B cell (primary cell): Measurements from ENCODE around the gene SEC14L5. TPM values are rescaled to one million over a fixed set of nuclear protein-coding genes. Genes with fewer than 3 reads are reported as not detected.

Experiments
- ATAC-seq: fragments of 200-7000 bp; cut with Tn5 transposase; one replicate; pipeline ENCODE4 v1.10.0; 2021; ENCODE audit warnings: low read depth, mild to moderate bottlenecking, moderate number of reproducible peaks, moderate library complexity
- CTCF ChIA-PET: fragments of 350-600 bp; sonication (Branson Sonifier 250); formaldehyde crosslinking; loops from one replicate; lab custom pipeline; 2021; ENCODE audit warnings: antibody characterized with exemption, inconsistent platforms; lab: Charles Lee
- POLR2A ChIA-PET: fragments of 350-600 bp; sonication (Branson Sonifier 250); formaldehyde crosslinking; loops from one replicate; lab custom pipeline; 2021; ENCODE audit warnings: antibody characterized with exemption; lab: Charles Lee
- DNase-seq: peaks from one replicate; pipeline ENCODE4 v3.0.0; 2013
- H2AFZ ChIP-seq: 2 replicates; pipeline ENCODE4 v1.6.1; 2012; ENCODE audit warnings: mild to moderate bottlenecking, low read depth, low read length; ENCODE audit not compliant: insufficient read depth, poor library complexity, severe bottlenecking
- H3K27ac ChIP-seq, 2 donors: 1 replicate in 1 of 2; 2 replicates in 1 of 2; pipeline ENCODE4 v1.5.1; 2012 to 2013; ENCODE audit warnings: low read length in 2 of 2, mild to moderate bottlenecking in 2 of 2, moderate library complexity in 1 of 2
- H3K27me3 ChIP-seq, 4 experiments: fragments of 200-600 bp in 1 of 4; sonication (generic) in 1 of 4; replicated peaks in 1 of 4; 1 replicate in 2 of 4; 2 replicates in 2 of 4; pipeline versions ENCODE4 v1.6.1 to v1.7.0; 2013 to 2016; ENCODE audit warnings: low read length in 3 of 4, mild to moderate bottlenecking in 2 of 4, mixed read lengths in 1 of 4, moderate library complexity in 1 of 4; ENCODE audit not compliant: insufficient read depth in 4 of 4, control insufficient read depth in 3 of 4; ENCODE audit errors: control extremely low read depth in 1 of 4
- H3K36me3 ChIP-seq, 2 experiments: replicated peaks in 1 of 2; 1 replicate in 1 of 2; 2 replicates in 1 of 2; pipeline versions ENCODE4 v1.6.1 to v1.7.1; 2013; ENCODE audit warnings: low read length in 1 of 2; ENCODE audit not compliant: insufficient read depth in 2 of 2, control insufficient read depth in 1 of 2; ENCODE audit errors: control extremely low read depth in 1 of 2, extremely low read depth in 1 of 2
- H3K4me1 ChIP-seq, 2 donors: fragments of 200-600 bp in 1 of 2; sonication (generic) in 1 of 2; 1 replicate in 1 of 2; 2 replicates in 1 of 2; pipeline versions ENCODE4 v1.5.1 to v1.6.1; 2013 to 2017; ENCODE audit warnings: low read length in 2 of 2; ENCODE audit not compliant: control insufficient read depth in 2 of 2, insufficient read depth in 2 of 2
- H3K4me2 ChIP-seq: replicated peaks from 2 replicates; pipeline ENCODE3; 2012; ENCODE audit warnings: mild to moderate bottlenecking, low read depth, low read length; ENCODE audit not compliant: poor library complexity, severe bottlenecking
- H3K4me3 ChIP-seq, 5 experiments: fragments of 200-600 bp in 1 of 5; sonication (generic) in 1 of 5; 1 replicate in 3 of 5; 2 replicates in 2 of 5; pipeline versions ENCODE4 v1.5.1 to v1.7.0; 2011 to 2016; ENCODE audit warnings: low read length in 4 of 5, mild to moderate bottlenecking in 4 of 5, low read depth in 2 of 5, control low read depth in 1 of 5, moderate library complexity in 1 of 5; ENCODE audit not compliant: insufficient read depth in 1 of 5; ENCODE audit errors: control extremely low read depth in 1 of 5, extremely low read depth in 1 of 5
- H3K79me2 ChIP-seq: fragments of 200-600 bp; sonication (generic); one replicate; pipeline ENCODE4 v1.6.0; 2016; ENCODE audit warnings: low read length; ENCODE audit not compliant: control insufficient read depth, insufficient read depth
- H3K9ac ChIP-seq: fragments of 200-600 bp; sonication (generic); 2 replicates; pipeline ENCODE4 v1.6.1; 2017; ENCODE audit warnings: mild to moderate bottlenecking, low read length, moderate library complexity
- H3K9me3 ChIP-seq, 3 donors: one replicate each; pipeline versions ENCODE4 v1.6.1 to v1.7.1; 2013; ENCODE audit warnings: low read length in 2 of 3; ENCODE audit not compliant: control insufficient read depth in 2 of 3, insufficient read depth in 1 of 3; ENCODE audit errors: control extremely low read depth in 1 of 3
- H4K20me1 ChIP-seq: 2 replicates; pipeline ENCODE4 v1.6.0; 2012; ENCODE audit warnings: mild to moderate bottlenecking, low read length; ENCODE audit not compliant: insufficient read depth, control insufficient read depth, poor library complexity, severe bottlenecking
- H3K27ac Mint-ChIP-seq: one replicate; pipeline ENCODE4 v1.8.0; 2021; ENCODE audit warnings: mixed read lengths
- H3K27me3 Mint-ChIP-seq: one replicate; pipeline ENCODE4 v1.8.0; 2021; ENCODE audit warnings: mixed read lengths
- H3K4me1 Mint-ChIP-seq: one replicate; pipeline ENCODE4 v1.8.0; 2021; ENCODE audit warnings: mixed read lengths
- H3K4me3 Mint-ChIP-seq: one replicate; pipeline ENCODE4 v1.8.0; 2021; ENCODE audit warnings: mixed read lengths
- H3K9me3 Mint-ChIP-seq: one replicate; pipeline ENCODE4 v1.8.0; 2022; ENCODE audit warnings: mixed read lengths; ENCODE audit not compliant: insufficient read depth
- EZH2 ChIP-seq: IDR thresholded peaks from 2 replicates; pipeline ENCODE4 v1.6.1; 2012; ENCODE audit warnings: borderline replicate concordance, low read depth, mild to moderate bottlenecking, moderate library complexity, low read length; ENCODE audit not compliant: insufficient read depth, poor library complexity, severe bottlenecking
- WGBS: methylation state at CpG from one replicate; pipeline ENCODE4 v1.1.5; 2013; ENCODE audit warnings: missing lambda C conversion rate; ENCODE audit not compliant: insufficient coverage; 5-methylcytosine and 5-hydroxymethylcytosine counted together
- intact Hi-C: fragments of 100-400 bp; cut with micrococcal nuclease; formaldehyde crosslinking; loops from one replicate; pipeline ENCODE4 v1.10.0; 2022
- polyA plus RNA-seq: library from polyadenylated mRNA; depleted of rRNA; stranded (reverse); fragments of >200 nt; gene quantifications from 2 replicates; pipeline ENCODE4 v1.2.3, GENCODE V29; 2012
- total RNA-seq, 2 donors: library from RNA; stranded (reverse); fragments of 120-200 nt in 1 of 2; gene quantifications; 1 replicate in 1 of 2; 2 replicates in 1 of 2; pipeline versions ENCODE4 v1.2.3 to v1.2.4, GENCODE V29; 2013 to 2022
- TF ChIP-seq, protein P1 (sequence below): fragments of 200-600 bp; IDR thresholded peaks from one replicate; pipeline ENCODE4 v1.8.0; 2022; ENCODE audit warnings: antibody characterized with exemption, mild to moderate bottlenecking

SEC14L5 gene
- total and polyA plus RNA-seq, 2 donors (not counting 1 experiment from before 2014, with no cell fraction given), result not detected

DNA sequence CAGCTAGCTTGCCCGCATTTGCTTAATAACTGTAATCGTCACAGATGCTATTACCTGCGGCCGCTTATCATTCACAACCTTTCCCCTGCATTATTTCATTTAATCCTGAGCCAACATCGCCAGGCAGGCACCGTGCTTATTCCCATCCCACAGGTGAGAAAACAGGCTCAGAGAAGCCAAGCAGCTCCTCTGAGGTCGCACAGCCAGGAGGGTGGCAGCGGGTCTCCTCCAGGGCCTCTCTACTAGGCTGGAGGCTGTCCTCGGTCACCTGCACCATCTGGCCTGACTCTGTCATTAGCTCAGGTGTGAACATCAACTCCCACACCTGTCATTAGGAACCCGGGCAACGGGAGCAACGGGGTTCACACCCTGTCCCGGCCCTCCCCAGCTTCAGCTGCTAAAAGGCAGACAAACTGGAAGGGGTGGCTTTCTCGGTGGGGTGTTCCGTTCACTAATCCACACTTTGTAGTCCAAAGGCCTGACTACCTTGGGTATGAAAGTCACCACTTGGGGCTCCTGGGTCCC lies 24.2 kb upstream of the SEC14L5 start:
- Histone ChIP-seq H3K4me3 (no peak overlapping the region), H3K9me3 (no peaks in the 10 kb centered on the region), H3K9ac (no peak overlapping the region), H3K27me3 (peaks cover 0 to 43% (median 10%) of the 10 kb centered on the region in 4 experiments), H3K27ac (no peak overlapping the region), H3K79me2 (no peaks in the 10 kb centered on the region), H3K36me3 (no peaks in the 10 kb centered on the region), H4K20me1 (no peaks in the 10 kb centered on the region), H3K4me1 (peaks cover 12 to 15% of the 10 kb centered on the region in 2 donors), H2AFZ (no peak overlapping the region), H3K4me2 (no peak overlapping the region)
- H3K27me3 Mint-ChIP-seq, result peaks cover 40% of the 10 kb centered on the region
- POLR2A ChIA-PET, result no interaction called here
- CTCF ChIA-PET, result no interaction called here
- DNase-seq, result no peak
- intact Hi-C loops, result no loop called here
- H3K9me3 Mint-ChIP-seq, result no peaks in the 10 kb centered on the region
- ATAC-seq, result no peak
- H3K4me1 Mint-ChIP-seq, result peaks cover 11% of the 10 kb centered on the region
- TF ChIP-seq EZH2, result no peak
- TF ChIP-seq, protein P1, sequence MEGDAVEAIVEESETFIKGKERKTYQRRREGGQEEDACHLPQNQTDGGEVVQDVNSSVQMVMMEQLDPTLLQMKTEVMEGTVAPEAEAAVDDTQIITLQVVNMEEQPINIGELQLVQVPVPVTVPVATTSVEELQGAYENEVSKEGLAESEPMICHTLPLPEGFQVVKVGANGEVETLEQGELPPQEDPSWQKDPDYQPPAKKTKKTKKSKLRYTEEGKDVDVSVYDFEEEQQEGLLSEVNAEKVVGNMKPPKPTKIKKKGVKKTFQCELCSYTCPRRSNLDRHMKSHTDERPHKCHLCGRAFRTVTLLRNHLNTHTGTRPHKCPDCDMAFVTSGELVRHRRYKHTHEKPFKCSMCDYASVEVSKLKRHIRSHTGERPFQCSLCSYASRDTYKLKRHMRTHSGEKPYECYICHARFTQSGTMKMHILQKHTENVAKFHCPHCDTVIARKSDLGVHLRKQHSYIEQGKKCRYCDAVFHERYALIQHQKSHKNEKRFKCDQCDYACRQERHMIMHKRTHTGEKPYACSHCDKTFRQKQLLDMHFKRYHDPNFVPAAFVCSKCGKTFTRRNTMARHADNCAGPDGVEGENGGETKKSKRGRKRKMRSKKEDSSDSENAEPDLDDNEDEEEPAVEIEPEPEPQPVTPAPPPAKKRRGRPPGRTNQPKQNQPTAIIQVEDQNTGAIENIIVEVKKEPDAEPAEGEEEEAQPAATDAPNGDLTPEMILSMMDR, result no peak
- H3K27ac Mint-ChIP-seq, result no peak overlapping the region
- WGBS, result 84% methylated on average over 15 of the region's 15 CpGs
- no peak overlapping the region for H3K4me3 Mint-ChIP-seq

DNA sequence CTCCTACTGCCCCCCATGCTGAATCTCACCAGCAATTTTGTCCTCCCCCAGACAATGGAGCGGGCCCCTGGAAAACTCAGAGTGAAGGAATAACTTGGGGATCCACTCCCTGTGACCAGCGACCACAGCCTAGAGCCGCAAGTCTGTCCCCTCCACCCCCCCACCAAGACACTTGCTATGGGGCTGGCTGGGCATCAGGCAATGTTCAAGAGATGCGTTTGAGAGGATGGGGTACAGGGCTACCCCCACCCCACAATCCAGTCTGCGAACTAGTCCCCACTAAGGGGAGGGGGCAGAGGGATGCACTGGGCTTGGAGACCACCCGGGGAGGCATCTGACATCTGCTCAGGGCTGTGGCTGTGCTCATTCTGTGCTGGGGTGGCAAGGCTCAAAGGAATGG lies 23.5 kb upstream of the SEC14L5 start:
- no peak for ATAC-seq
- Histone ChIP-seq H3K27ac (no peak overlapping the region), H3K4me3 (no peak overlapping the region), H2AFZ (no peak overlapping the region), H3K9me3 (no peaks in the 10 kb centered on the region), H4K20me1 (no peaks in the 10 kb centered on the region), H3K9ac (no peak overlapping the region), H3K4me2 (no peak overlapping the region), H3K4me1 (peaks cover 12 to 15% of the 10 kb centered on the region in 2 donors), H3K79me2 (no peaks in the 10 kb centered on the region), H3K27me3 (peaks cover 0 to 45% (median 10%) of the 10 kb centered on the region in 4 experiments), H3K36me3 (no peaks in the 10 kb centered on the region)
- no peaks in the 10 kb centered on the region for H3K9me3 Mint-ChIP-seq
- H3K27ac Mint-ChIP-seq, result no peak overlapping the region
- WGBS, result 95% methylated on average over 4 of the region's 6 CpGs
- no peak overlapping the region for H3K4me3 Mint-ChIP-seq
- no peak for DNase-seq
- POLR2A ChIA-PET, result no interaction called here
- peaks cover 11% of the 10 kb centered on the region for H3K4me1 Mint-ChIP-seq
- intact Hi-C loops, result no loop called here
- TF ChIP-seq EZH2, result no peak
- TF ChIP-seq, protein P1, result no peak
- CTCF ChIA-PET, result no interaction called here
- peaks cover 40% of the 10 kb centered on the region for H3K27me3 Mint-ChIP-seq
